ENCODE data around the gene THRB.

Gene THRB

DNA sequence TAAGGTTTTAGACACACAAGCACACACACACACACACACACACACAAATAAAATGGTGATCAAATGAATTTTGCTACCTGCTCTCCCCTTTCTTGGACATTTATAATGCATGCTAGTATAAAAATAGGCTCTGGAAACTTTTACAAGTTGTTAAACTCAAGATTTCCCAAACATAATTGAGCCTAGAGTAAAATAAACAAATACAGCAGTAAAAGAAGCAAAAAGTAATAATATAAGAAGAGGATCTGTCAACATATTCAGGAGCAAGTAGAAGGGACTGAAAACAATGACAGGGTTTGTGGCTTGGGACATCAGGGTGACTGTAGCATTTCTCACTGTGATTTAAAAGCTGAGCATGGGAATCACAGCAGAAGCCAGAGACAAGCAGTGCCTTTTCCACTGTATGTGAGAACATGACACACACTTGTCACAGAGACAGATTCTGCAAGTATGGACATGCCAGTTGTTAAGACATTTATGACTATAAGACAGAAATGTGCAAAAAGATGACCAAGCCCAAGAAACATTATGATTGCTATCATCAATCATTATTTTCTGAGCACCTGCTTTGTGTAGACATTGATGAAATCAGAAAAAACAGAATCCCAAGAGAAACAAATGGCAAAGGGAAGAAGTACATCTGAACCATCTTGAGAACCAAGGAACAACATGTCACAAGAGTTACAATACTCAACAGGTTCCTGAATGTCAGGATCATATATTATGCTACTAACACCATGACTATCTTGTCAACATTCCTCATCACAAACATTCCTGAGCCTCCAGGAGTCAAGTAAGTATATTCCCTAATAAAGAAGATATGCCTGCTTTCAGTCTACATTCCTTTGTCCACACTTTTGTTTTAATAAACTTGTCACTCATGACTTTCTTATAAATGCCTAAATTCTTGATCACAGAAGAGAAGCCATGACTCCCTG, 7.1 kb downstream of the THRB start:
- no peak for DNase-seq (ENCODE audit: low spot score)

- DNase-seq (ENCODE audit: low spot score) = no peak
Measured at GRCh38 chr3:24485511-24485910, 9.1 kb downstream of the THRB start.

- no peak for DNase-seq (ENCODE audit: low spot score)
Measured at GRCh38 chr3:24483873-24484272, 10.8 kb downstream of the THRB start.

DNA sequence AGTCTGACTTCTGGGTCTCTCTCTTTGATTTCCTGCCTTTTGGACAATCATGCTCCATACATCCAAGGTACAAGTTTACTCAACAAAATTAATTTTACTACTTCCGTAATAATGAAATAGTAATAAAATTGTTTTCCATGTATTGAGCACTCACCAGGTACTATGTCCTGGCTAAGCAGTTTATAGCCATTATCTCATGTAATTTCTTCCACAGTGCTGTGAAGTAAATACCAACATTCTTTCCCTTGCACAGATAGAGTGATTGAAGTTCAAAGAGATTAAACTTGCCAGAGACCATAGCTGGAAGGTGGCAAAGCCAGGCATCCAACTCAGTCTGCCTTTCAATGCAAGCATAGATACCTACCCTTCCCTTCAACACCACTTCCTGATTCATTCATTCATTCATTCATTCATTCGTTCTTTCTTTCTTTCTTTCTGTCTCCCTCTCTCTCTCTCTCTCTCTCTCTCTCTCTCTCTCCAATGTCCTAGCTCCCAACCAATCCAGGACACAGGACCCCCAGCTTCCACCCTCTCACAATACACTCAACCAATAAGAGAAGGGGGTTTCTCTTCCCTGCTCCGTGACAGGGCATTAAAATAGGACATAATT, 12.4 kb downstream of the THRB start:
- no peak for DNase-seq (ENCODE audit: low spot score)

- DNase-seq (ENCODE audit: low spot score) = no peak
Measured at GRCh38 chr3:24481193-24481592, 13.5 kb downstream of the THRB start.

- no peak for DNase-seq (ENCODE audit: low spot score)
Measured at GRCh38 chr3:24480497-24480896, 14.2 kb downstream of the THRB start.

- DNase-seq (ENCODE audit: low spot score) = no peak
Measured at GRCh38 chr3:24479816-24480215, 14.8 kb downstream of the THRB start.

- DNase-seq (ENCODE audit: low spot score) = no peak
Measured at GRCh38 chr3:24476871-24477656, 17.6 kb downstream of the THRB start.

DNA sequence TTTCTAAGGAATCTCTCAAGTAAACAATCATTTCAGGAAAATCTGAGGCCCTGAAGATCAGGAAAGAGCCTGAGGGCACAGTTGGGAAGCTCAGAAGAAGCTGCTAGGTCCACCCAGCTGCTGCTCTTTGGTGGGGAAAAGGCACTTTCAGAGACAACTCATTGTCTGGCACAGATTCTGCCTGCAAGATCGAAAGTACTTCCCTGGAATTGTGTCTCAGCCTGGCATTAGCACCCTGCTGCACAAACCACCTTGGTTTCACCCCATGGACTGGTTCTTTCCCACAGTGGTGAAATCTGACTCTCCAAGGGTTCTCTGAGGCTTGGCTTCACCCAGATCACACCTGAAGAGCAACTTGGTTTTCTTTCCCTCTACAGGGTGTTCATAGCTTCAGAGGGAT, 18.7 kb downstream of the THRB start:
- DNase-seq (ENCODE audit: low spot score) = no peak

DNA sequence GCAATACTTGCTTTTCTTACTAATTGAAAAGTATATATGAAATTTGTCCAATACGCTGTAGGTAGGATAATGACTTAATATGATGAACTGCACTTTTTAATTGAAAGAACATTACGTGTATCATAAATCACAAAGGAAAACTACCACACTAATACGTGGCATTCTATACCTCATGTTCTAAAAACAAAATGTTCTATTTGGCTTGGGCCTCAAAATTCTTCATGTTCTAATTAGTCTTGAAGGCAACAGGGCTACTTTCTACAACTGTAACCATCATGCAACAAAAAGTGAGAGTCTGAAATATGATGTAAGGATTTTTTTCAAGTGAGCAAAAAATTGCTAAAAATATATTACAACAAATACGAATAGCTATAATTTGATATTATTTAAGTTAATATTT, 19.8 kb downstream of the THRB start:
- no peak for DNase-seq (ENCODE audit: low spot score)

- no peak for DNase-seq (ENCODE audit: low spot score)
Measured at GRCh38 chr3:24472358-24472757, 22.3 kb downstream of the THRB start.

DNA sequence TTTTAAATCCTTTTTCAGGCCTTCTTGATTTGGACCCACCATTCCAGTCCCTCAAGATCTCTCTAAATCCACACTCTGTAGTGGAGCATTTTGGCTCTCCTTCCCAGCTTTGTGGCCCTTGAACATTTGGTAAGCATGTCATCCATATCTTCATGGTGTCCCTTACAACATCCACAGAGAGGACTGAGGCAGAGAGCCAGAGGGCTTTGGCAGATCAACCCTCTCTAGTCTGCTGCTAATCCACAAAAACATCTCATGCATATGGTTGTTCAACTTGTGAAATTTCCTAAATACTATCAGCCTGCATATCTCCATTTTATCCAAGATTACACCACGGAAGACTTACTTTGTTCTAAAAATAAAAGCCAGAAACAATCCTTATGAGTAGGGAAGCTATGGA, 23.2 kb downstream of the THRB start:
- no peak for DNase-seq (ENCODE audit: low spot score)

DNA sequence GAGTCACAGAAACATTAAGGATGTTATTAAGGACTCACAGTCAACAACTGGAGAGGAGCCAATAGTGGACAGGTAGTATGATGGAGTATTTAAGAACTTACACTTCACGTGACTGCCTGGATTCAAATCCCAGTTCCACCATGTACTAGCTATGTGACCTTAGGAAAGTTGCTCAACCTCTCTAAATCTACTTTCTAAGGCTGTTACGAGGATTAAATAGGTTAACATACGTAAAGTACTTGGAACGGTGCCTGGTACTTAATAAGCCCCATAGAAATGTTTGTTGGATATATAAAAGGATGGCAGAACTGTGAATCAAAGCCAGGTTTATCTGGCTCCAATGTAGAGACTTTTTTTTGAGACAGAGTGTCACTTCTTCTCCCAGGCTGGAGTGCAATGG, 24.4 kb downstream of the THRB start:
- no peak for DNase-seq (ENCODE audit: low spot score)

- no peak for DNase-seq (ENCODE audit: low spot score)
Measured at GRCh38 chr3:24464389-24464788, 30.3 kb downstream of the THRB start.

DNA sequence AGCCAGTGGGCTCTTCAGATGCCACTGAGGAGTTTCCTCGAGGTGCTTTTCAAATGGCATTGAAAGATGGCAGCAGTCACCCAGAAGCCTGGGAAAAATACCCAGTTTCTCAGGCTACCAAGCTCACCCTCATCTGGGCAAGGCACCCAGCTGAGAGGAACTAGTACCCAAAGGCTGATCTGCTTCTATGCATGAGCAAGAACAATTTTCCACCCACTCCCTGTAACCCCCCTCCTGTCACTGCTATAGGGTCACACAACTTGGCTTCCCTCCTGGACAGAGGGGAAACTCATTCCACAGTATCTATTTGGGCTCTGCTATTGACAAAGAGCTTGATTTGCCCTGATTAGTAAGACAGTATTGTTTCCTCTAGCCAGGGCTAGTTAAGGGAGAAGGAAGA, 31.9 kb downstream of the THRB start:
- DNase-seq (ENCODE audit: low spot score) = no peak

DNA sequence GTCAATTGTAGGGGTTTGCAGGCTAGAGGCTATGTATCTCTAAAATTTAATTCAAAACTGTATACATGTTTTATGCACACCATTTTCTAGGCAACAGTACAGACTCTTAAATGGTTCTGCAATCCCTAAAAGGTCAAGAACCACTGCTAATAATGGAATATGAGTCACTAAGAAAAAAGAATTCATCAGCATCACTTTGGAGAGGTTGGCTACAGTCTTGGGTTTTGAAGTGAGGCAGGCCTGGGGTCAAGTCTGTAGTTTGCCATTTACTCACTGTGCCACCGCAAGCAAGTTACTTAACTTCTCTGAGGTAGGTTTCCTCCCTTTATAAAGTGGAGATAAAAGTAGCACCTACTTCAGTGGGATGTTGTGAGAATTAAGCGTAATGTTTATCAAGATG, 33.7 kb downstream of the THRB start:
- DNase-seq (ENCODE audit: low spot score) = no peak

- DNase-seq (ENCODE audit: low spot score) = no peak
Measured at GRCh38 chr3:24457719-24458118, 36.9 kb downstream of the THRB start.

- no peak for DNase-seq (ENCODE audit: low spot score)
Measured at GRCh38 chr3:24454856-24455255, 39.8 kb downstream of the THRB start.

- no peak for DNase-seq (ENCODE audit: low spot score)
Measured at GRCh38 chr3:24454393-24454792, 40.3 kb downstream of the THRB start.

GRCh38 chr3:24451461-24452099, 43.1 kb downstream of the THRB start:
- DNase-seq (ENCODE audit: low spot score) = no peak

DNA sequence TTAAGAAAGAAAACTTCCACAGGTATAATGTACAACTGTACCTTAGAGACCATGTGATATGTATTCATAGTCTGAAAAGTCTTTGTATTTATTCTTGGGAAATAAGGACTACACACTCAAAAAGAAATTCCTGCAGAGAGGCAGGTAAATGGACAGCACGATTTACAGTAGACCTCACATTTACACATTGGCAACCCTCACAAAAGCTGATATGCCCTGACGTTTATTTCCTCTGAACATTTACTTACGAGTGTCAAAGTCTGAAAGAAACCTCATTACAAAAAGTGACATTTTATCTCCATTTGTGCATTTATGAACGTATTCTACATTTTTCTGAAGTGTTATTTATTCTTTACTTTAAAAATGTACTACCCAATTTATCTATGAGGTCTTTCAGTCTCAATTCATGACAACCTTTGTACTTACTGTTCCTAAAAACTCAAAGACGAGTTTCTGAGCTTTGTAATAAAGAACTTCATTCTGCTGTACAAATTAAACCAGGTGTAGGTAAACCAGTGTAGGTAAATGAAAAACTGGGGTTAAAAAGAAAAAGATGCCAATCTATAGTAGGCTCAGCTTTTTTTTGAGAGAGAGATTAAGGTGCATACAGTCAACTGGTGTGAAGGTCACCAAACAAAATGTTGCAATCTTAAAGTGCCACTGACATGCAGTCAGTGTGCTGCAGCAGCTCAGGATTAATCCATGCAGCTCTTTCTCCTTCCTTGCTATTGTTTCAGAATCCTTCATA, 44.3 kb downstream of the THRB start:
- no peak for DNase-seq (ENCODE audit: low spot score)

DNA sequence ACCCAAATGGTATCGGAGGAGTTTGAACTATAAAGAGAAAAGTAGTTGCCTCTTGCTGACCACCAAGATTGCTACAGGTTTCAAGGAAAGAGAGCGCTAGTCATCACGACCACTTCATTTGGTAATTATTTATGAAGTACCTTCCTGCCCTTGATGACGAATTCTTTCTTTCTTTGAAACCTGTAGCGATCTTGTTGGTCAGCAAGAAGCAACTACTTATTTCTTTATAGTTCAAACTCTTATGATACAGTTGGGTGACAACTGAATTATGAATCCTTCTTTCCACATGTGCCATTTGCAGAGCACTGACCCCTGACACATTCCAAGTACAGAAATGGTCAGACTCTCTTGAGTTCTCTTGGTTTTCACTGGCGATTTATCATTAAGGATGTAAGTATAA, 46.8 kb downstream of the THRB start:
- no peak for DNase-seq (ENCODE audit: low spot score)

Data from kidney capillary endothelial cell (primary cell).